Brain microvascular endothelial cell (primary cell): ENCODE results near the gene PTPRD.

Experiments used
- DNase-seq: peaks from one replicate; pipeline ENCODE4 v3.0.0-alpha.2; 2020
- H3K27ac ChIP-seq: fragments of 250-450 bp; sonication (Bioruptor Pico); 2 replicates; pipeline ENCODE4 v1.5.1; 2020; ENCODE audit warnings: mild to moderate bottlenecking, moderate library complexity
- H3K27me3 ChIP-seq: fragments of 250-450 bp; sonication (Bioruptor Pico); replicated peaks from 2 replicates; pipeline ENCODE4 v1.5.1; 2020; ENCODE audit warnings: mild to moderate bottlenecking
- H3K36me3 ChIP-seq: fragments of 250-450 bp; sonication (Bioruptor Pico); replicated peaks from 2 replicates; pipeline ENCODE4 v1.5.1; 2020; ENCODE audit warnings: mild to moderate bottlenecking
- H3K4me3 ChIP-seq: 2 replicates; pipeline ENCODE4 v1.5.1; 2011; ENCODE audit warnings: low read depth, mild to moderate bottlenecking, control low read depth, low read length, moderate library complexity
- CTCF ChIP-seq: IDR thresholded peaks from 2 replicates; pipeline ENCODE4 v1.5.1; 2011; ENCODE audit warnings: low read depth, mild to moderate bottlenecking, moderate library complexity, low read length, control low read depth, inconsistent platforms; ENCODE audit errors: missing control alignments
- in situ Hi-C: cut with HindIII; loops from 2 replicates; pipeline ENCODE4 v1.10.0; 2017; ENCODE audit warnings: low sequenced_read_pairs, low pct_ligation_motif_present

Gene PTPRD

GRCh38 chr9:9538356-9538755 lies 1074.4 kb downstream of the PTPRD start:
- TF ChIP-seq CTCF: no peak
- no peak overlapping the region for H3K4me3 ChIP-seq
- in situ Hi-C loops: no loop called here
- H3K27ac ChIP-seq: no peak overlapping the region
- DNase-seq: no peak
- no peaks in the 10 kb centered on the region for H3K36me3 ChIP-seq
- H3K27me3 ChIP-seq: no peaks in the 10 kb centered on the region

GRCh38 chr9:9536523-9536922 lies 1076.3 kb downstream of the PTPRD start:
- no peak for TF ChIP-seq CTCF
- Histone ChIP-seq H3K27ac (no peak overlapping the region), H3K4me3 (no peak overlapping the region), H3K27me3 (no peaks in the 10 kb centered on the region), H3K36me3 (no peaks in the 10 kb centered on the region)
- DNase-seq: no peak
- in situ Hi-C loops: no loop called here

- H3K4me3 ChIP-seq: no peak overlapping the region
- no peaks in the 10 kb centered on the region for H3K36me3 ChIP-seq
- no peaks in the 10 kb centered on the region for H3K27me3 ChIP-seq
- no peak for TF ChIP-seq CTCF
- no peak for DNase-seq
- in situ Hi-C loops: no loop called here
- no peak overlapping the region for H3K27ac ChIP-seq
Observed at GRCh38 chr9:9523476-9524139, 1089.2 kb downstream of the PTPRD start.

GRCh38 chr9:9522406-9522805 lies 1090.4 kb downstream of the PTPRD start:
- no peak for DNase-seq
- H3K36me3 ChIP-seq: no peaks in the 10 kb centered on the region
- no peak overlapping the region for H3K27ac ChIP-seq
- in situ Hi-C loops: no loop called here
- no peak overlapping the region for H3K4me3 ChIP-seq
- no peaks in the 10 kb centered on the region for H3K27me3 ChIP-seq
- TF ChIP-seq CTCF: no peak

GRCh38 chr9:9521033-9521779 lies 1091.6 kb downstream of the PTPRD start:
- in situ Hi-C loops: no loop called here
- no peak overlapping the region for H3K4me3 ChIP-seq
- H3K36me3 ChIP-seq: no peaks in the 10 kb centered on the region
- TF ChIP-seq CTCF: no peak
- H3K27ac ChIP-seq: no peak overlapping the region
- H3K27me3 ChIP-seq: no peaks in the 10 kb centered on the region
- DNase-seq: no peak
